ENCODE results near the gene PATE1.
"Not testable (repeated sequence)": the region's sequence is repeated elsewhere in the genome, so short reads cannot be mapped to it uniquely, and the experiment has no call there.

PATE1 gene

GRCh38 chr11:125745979-125746378 is at the start of gene PATE1:
PATE1 (plus strand) TSS chr11:125746279; CDS start chr11:125746305, 26 bp downstream.
- DNase-seq (ENCODE audit: low read depth) = no peak

- DNase-seq (ENCODE audit: low read depth) = no peak
Observed at GRCh38 chr11:125701018-125701610, 45.0 kb upstream of the PATE1 start.

GRCh38 chr11:125701858-125702621 is 44.0 kb upstream of the PATE1 start:
- no peak for DNase-seq (ENCODE audit: low read depth)

GRCh38 chr11:125704686-125705085 is 41.4 kb upstream of the PATE1 start:
- DNase-seq (ENCODE audit: low read depth) = not testable (repeated sequence)

- DNase-seq (ENCODE audit: low read depth) = no peak
Observed at GRCh38 chr11:125720781-125721180, 25.3 kb upstream of the PATE1 start.

GRCh38 chr11:125724125-125724524 is 22.0 kb upstream of the PATE1 start:
- no peak for DNase-seq (ENCODE audit: low read depth)

- DNase-seq (ENCODE audit: low read depth) = no peak
Observed at GRCh38 chr11:125728969-125729368, 17.1 kb upstream of the PATE1 start.

GRCh38 chr11:125740617-125741016 is 5.5 kb upstream of the PATE1 start:
- no peak for DNase-seq (ENCODE audit: low read depth)

GRCh38 chr11:125743681-125744080 is 2.4 kb upstream of the PATE1 start:
- DNase-seq (ENCODE audit: low read depth) = no peak

GRCh38 chr11:125750629-125751028 is 4.5 kb downstream of the PATE1 start:
- no peak for DNase-seq (ENCODE audit: low read depth)

GRCh38 chr11:125756050-125756449 is 10.0 kb downstream of the PATE1 start:
- DNase-seq (ENCODE audit: low read depth) = no peak

- no peak for DNase-seq (ENCODE audit: low read depth)
Observed at GRCh38 chr11:125762445-125762844, 16.4 kb downstream of the PATE1 start.

- DNase-seq (ENCODE audit: low read depth) = no peak
Observed at GRCh38 chr11:125763483-125763882, 17.4 kb downstream of the PATE1 start.

- no peak for DNase-seq (ENCODE audit: low read depth)
Observed at GRCh38 chr11:125766251-125766650, 20.2 kb downstream of the PATE1 start.

GRCh38 chr11:125768336-125769046 is 22.4 kb downstream of the PATE1 start:
- DNase-seq (ENCODE audit: low read depth) = no peak

GRCh38 chr11:125770583-125770982 is 24.5 kb downstream of the PATE1 start:
- no peak for DNase-seq (ENCODE audit: low read depth)

- DNase-seq (ENCODE audit: low read depth) = no peak
Observed at GRCh38 chr11:125772834-125773505, 26.9 kb downstream of the PATE1 start.

GRCh38 chr11:125773516-125773915 is 27.4 kb downstream of the PATE1 start:
- DNase-seq (ENCODE audit: low read depth) = no peak

GRCh38 chr11:125777309-125777708 is 31.2 kb downstream of the PATE1 start:
- no peak for DNase-seq (ENCODE audit: low read depth)

- DNase-seq (ENCODE audit: low read depth) = no peak
Observed at GRCh38 chr11:125778728-125779127, 32.6 kb downstream of the PATE1 start, which contains the start of gene PATE2. PATE2 (minus strand) TSS chr11:125778828; CDS start chr11:125778773, 55 bp downstream.

- DNase-seq (ENCODE audit: low read depth) = no peak
Observed at GRCh38 chr11:125784678-125785077, 38.6 kb downstream of the PATE1 start.

GRCh38 chr11:125787827-125788226 is 41.7 kb downstream of the PATE1 start, which contains the start of gene PATE3:
PATE3 (plus strand) TSS chr11:125788127; CDS start chr11:125788152, 25 bp downstream.
- no peak for DNase-seq (ENCODE audit: low read depth)

All from stimulated activated CD4-positive, alpha-beta T cell treated with anti-CD3 and anti-CD28 coated beads, Interleukin-2, amount 100 ng/mL, for 4 hours (primary cell).